ENCODE data around the gene ONECUT3. TPM values are rescaled to one million over a fixed set of nuclear protein-coding genes. Genes with fewer than 3 reads are reported as not detected.

ONECUT3 gene
- total RNA-seq, 4 donors from 2014 or later: not detected

DNA sequence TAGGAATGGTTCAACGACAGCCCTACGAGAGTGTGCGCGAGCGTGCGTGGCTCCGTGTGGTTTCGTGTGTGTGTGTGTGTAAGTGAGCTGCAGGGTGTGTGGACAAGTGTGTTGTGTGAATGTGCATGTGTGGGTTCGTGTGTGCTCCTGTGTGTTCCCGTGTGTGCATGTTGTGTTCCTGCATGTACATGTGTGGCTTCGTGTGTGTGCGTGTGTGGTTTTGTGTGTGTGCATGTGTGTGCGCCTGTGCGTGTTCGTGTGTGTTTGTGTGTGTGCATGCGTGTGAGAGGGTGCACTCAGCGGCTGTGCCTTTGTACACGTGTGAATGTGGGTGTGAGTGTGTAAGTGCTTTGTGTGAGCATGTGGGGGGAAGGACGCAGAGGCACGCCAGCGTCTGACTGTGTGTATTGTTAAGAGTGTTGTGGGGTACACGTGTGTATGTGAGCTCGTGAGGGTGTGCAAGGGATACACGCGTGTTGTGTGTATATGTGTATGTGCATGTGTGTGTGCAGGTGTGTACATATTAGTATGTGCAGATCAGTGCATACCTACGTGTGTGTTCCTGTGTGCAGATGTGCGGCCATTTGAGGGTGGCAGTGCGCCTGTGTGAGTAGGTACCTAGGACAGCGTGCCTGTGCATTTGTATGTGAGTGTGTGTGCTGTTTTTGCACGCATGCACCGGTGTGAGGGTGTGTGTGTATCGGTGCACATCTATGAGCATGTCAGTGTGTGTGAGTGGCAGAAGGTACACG is 24.3 kb upstream of the ONECUT3 start:
- no peak for DNase-seq (ENCODE audit: low spot score in 2 of 2)
- H3K4me3 ChIP-seq: no peak overlapping the region
- H3K27me3 ChIP-seq: peaks cover 0 to 93% of the 10 kb centered on the region in 2 donors
- 90% methylated on average over 33 of the region's 33 CpGs for WGBS, 2 donors
- no peaks in the 10 kb centered on the region for H3K9me3 ChIP-seq
- peaks cover 0 to 12% (median 5%) of the 10 kb centered on the region in 4 donors for H3K4me1 ChIP-seq
- TF ChIP-seq, protein P1, sequence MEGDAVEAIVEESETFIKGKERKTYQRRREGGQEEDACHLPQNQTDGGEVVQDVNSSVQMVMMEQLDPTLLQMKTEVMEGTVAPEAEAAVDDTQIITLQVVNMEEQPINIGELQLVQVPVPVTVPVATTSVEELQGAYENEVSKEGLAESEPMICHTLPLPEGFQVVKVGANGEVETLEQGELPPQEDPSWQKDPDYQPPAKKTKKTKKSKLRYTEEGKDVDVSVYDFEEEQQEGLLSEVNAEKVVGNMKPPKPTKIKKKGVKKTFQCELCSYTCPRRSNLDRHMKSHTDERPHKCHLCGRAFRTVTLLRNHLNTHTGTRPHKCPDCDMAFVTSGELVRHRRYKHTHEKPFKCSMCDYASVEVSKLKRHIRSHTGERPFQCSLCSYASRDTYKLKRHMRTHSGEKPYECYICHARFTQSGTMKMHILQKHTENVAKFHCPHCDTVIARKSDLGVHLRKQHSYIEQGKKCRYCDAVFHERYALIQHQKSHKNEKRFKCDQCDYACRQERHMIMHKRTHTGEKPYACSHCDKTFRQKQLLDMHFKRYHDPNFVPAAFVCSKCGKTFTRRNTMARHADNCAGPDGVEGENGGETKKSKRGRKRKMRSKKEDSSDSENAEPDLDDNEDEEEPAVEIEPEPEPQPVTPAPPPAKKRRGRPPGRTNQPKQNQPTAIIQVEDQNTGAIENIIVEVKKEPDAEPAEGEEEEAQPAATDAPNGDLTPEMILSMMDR (IDR thresholded peaks at IDR 0.05): no peak
- TF ChIP-seq EP300 (IDR thresholded peaks at IDR 0.05) (no peak), POLR2A (IDR thresholded peaks at IDR 0.05) (no peak)
- no peaks in the 10 kb centered on the region for H3K36me3 ChIP-seq
- no peak overlapping the region for H3K27ac ChIP-seq

DNA sequence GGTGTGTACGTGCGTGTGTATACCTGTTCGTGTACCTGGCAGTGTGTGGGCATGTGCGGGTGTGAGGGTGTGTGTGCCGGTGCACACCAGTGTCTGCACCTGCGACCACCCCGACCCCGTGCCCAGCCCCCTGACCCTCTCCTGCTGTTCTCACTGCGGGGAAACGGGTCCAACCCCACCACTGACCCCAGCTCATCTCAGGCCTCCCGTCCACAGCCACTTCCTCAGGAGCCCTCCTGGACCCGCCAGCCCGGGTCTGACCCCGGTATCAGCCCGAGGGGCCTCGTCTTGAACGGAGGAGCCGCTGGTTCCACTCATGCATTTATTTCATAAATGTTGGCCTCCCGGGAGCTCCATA is 23.8 kb upstream of the ONECUT3 start:
- Histone ChIP-seq H3K36me3 (no peaks in the 10 kb centered on the region), H3K4me1 (peaks cover 0 to 12% (median 5%) of the 10 kb centered on the region in 4 donors), H3K4me3 (no peak overlapping the region), H3K9me3 (no peaks in the 10 kb centered on the region), H3K27me3 (peaks cover 0 to 97% of the 10 kb centered on the region in 2 donors), H3K27ac (no peak overlapping the region)
- 77 to 84% methylated on average over 18 to 19 of the region's 19 CpGs for WGBS, 2 donors
- no peak for DNase-seq (ENCODE audit: low spot score in 2 of 2)
- TF ChIP-seq POLR2A (IDR thresholded peaks at IDR 0.05) (no peak), EP300 (IDR thresholded peaks at IDR 0.05) (no peak)
- TF ChIP-seq, protein P1 (IDR thresholded peaks at IDR 0.05): no peak

DNA sequence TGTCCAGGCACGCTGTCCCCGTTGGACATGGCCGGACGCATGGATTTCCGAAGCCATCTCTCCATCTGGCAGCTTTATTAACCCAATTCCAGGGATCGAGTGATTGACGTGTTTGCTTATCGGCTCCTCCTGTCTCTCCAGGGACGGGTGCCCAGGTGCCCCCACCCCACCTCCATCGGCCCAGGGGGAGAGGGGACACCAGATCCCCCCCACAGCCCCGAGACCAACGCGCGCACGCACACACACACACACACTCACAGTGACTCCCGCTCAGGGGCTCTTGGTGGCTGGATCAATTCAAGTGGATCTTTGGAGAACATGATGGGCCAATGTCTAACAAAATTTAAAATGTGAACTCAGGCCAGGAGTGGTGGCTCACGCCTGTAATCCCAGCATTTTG is 23.1 kb upstream of the ONECUT3 start:
- Histone ChIP-seq H3K27ac (no peak overlapping the region), H3K27me3 (peaks cover 0 to 97% of the 10 kb centered on the region in 2 donors), H3K4me3 (no peak overlapping the region), H3K4me1 (peaks cover 0 to 12% (median 5%) of the 10 kb centered on the region in 4 donors), H3K9me3 (no peaks in the 10 kb centered on the region), H3K36me3 (no peaks in the 10 kb centered on the region)
- 85% methylated on average over 10 to 17 of the region's 17 CpGs for WGBS, 2 donors
- no peak for TF ChIP-seq EP300 (IDR thresholded peaks at IDR 0.05)
- TF ChIP-seq, protein P1 (IDR thresholded peaks at IDR 0.05): no peak
- DNase-seq (ENCODE audit: low spot score in 2 of 2): no peak

DNA sequence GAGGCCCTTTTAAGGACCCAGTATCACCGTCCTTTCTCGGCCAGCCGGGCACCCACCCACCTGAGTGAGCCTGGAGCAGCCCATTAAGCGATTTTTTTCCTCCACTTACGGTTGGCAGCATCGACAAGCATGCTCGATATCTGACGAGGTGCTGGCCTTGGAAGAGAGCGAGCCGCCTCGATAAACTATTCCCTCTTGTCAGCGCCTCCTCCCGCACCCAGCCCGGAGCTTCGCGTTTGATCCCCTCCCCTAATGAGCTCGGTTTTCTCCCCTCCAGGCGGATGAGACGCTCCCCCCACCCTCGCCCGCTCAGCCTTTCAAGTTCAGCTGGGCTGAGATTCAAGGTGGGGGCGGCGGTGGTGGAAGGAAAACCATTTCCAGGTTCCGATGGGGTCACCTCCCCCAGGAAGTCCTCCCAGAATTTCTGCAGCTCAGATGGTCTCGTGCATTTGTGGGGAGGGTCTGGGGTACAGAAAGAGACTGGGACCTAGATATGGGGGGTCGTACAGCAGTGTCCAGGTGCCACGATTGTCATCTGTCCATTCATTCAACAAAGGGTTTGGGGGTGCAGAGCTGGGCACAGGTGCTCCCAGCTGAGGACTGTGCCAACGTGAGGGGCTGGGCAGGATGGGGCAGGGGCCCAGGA is 18.9 kb upstream of the ONECUT3 start:
- no peak overlapping the region for H3K4me3 ChIP-seq
- H3K27ac ChIP-seq: no peak overlapping the region
- H3K27me3 ChIP-seq: peaks cover 0 to 97% of the 10 kb centered on the region in 2 donors
- peaks cover 0 to 9% (median 0%) of the 10 kb centered on the region in 4 donors for H3K9me3 ChIP-seq
- 11 to 18% methylated on average over 28 of the region's 28 CpGs for WGBS, 2 donors
- no peaks in the 10 kb centered on the region for H3K36me3 ChIP-seq
- H3K4me1 ChIP-seq: no peaks in the 10 kb centered on the region
- no peak for DNase-seq (ENCODE audit: low spot score in 2 of 2)
- TF ChIP-seq, protein P1 (IDR thresholded peaks at IDR 0.05): no peak
- TF ChIP-seq EP300 (IDR thresholded peaks at IDR 0.05) (no peak), POLR2A (IDR thresholded peaks at IDR 0.05) (no peak)

DNA sequence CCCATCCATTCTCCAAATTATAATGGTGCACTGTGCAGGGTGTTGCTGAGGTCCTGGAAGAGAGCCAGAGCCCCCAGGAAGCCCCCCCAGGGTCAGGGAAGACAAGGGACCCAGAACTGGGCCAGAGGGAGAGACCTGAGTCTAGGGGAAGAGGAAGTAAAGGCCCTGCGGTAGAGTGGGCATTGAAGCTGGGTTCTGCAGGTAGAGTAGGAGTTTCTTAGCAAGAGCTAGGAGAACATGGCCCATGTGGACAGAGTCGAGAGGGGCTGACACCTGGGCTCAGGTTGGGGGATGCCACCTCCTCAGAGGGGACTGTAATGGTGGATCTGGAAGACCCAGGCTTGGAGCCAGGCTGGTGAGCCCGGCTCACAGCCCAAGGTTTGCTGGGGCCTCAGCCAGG is 17.0 kb upstream of the ONECUT3 start:
- 66 to 74% methylated on average over 2 to 3 of the region's 3 CpGs for WGBS, 2 donors
- H3K4me1 ChIP-seq: no peaks in the 10 kb centered on the region
- H3K9me3 ChIP-seq: peaks cover 0 to 21% (median 0%) of the 10 kb centered on the region in 4 donors
- H3K27me3 ChIP-seq: peaks cover 0 to 90% of the 10 kb centered on the region in 2 donors
- H3K27ac ChIP-seq: no peak overlapping the region
- no peak overlapping the region for H3K4me3 ChIP-seq
- TF ChIP-seq POLR2A (IDR thresholded peaks at IDR 0.05) (no peak), EP300 (IDR thresholded peaks at IDR 0.05) (no peak)
- TF ChIP-seq, protein P1 (IDR thresholded peaks at IDR 0.05): no peak
- no peaks in the 10 kb centered on the region for H3K36me3 ChIP-seq
- DNase-seq (ENCODE audit: low spot score in 2 of 2): no peak
